Gastrocnemius medialis (tissue), 4 donors: ENCODE results near the gene PPFIA1.

Source experiments
- POLR2A ChIP-seq, 2 donors: fragments of 450-650 bp; IDR thresholded peaks; one replicate each; pipeline ENCODE4 v1.6.1; 2017; ENCODE audit warnings: antibody characterized with exemption in 2 of 2, mild to moderate bottlenecking in 2 of 2, moderate library complexity in 2 of 2
- TF ChIP-seq, protein P1 (sequence below), 5 experiments: fragments of 450-650 bp in 3 of 5; fragments of 200-600 bp in 2 of 5; sonication (generic) in 2 of 5; IDR thresholded peaks in 4 of 5; conservative IDR thresholded peaks in 1 of 5; 1 replicate in 4 of 5; 2 replicates in 1 of 5; pipeline ENCODE4 v1.5.1; 2016 to 2019; ENCODE audit warnings: antibody characterized with exemption in 5 of 5, mild to moderate bottlenecking in 3 of 5, moderate library complexity in 3 of 5

DNA sequence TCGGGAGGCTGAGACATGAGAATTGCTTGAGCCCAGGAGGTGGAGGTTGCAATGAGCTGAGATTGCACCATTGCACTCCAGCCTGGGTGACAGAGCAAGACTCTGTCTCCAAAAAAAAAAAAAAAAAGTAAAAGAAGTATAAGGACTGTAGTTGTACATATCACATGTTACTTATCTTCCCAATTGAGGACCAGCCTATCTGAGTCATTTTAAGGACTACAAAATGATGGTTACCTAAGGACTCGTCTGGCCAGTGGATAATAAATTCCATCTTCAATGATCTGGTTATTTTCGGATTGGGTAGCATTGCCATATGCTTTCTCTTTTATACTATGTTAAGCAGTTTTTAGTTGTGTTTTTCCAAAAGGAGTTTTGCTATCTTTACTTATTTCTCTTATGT lies 55.3 kb downstream of the PPFIA1 start:
- no peak for TF ChIP-seq POLR2A (IDR thresholded peaks at IDR 0.05)
- TF ChIP-seq, protein P1, sequence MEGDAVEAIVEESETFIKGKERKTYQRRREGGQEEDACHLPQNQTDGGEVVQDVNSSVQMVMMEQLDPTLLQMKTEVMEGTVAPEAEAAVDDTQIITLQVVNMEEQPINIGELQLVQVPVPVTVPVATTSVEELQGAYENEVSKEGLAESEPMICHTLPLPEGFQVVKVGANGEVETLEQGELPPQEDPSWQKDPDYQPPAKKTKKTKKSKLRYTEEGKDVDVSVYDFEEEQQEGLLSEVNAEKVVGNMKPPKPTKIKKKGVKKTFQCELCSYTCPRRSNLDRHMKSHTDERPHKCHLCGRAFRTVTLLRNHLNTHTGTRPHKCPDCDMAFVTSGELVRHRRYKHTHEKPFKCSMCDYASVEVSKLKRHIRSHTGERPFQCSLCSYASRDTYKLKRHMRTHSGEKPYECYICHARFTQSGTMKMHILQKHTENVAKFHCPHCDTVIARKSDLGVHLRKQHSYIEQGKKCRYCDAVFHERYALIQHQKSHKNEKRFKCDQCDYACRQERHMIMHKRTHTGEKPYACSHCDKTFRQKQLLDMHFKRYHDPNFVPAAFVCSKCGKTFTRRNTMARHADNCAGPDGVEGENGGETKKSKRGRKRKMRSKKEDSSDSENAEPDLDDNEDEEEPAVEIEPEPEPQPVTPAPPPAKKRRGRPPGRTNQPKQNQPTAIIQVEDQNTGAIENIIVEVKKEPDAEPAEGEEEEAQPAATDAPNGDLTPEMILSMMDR (IDR thresholded peaks at IDR 0.05 in 4 of 5, conservative IDR thresholded peaks at IDR 0.05 in 1 of 5) = no peak
